HL-60 (cell line): Measurements from ENCODE around the gene TMEM94.
"Not testable (repeated sequence)": the region's sequence is repeated elsewhere in the genome, so short reads cannot be mapped to it uniquely, and the experiment has no call there.

Experiments
- DNase-seq, 2 experiments: peaks; one replicate each; pipeline ENCODE4 v3.0.0-alpha.2; 2010 to 2020; ENCODE audit warnings: low read depth in 1 of 2, low spot score in 1 of 2
- H3K27ac ChIP-seq: fragments of 250-450 bp; sonication (Bioruptor Pico); replicated peaks from 2 replicates; pipeline ENCODE4 v1.5.1; 2020; ENCODE audit warnings: mild to moderate bottlenecking, moderate library complexity
- H3K27me3 ChIP-seq: fragments of 250-450 bp; sonication (Bioruptor Pico); 2 replicates; pipeline ENCODE4 v1.5.1; 2021; ENCODE audit warnings: mild to moderate bottlenecking, moderate library complexity; ENCODE audit not compliant: insufficient read depth, poor library complexity, severe bottlenecking
- H3K4me3 ChIP-seq: replicated peaks from 2 replicates; pipeline ENCODE4 v1.5.1; 2011; ENCODE audit warnings: mild to moderate bottlenecking, control low read depth, low read length; ENCODE audit not compliant: insufficient read depth
- CTCF ChIP-seq: IDR thresholded peaks from one replicate; pipeline ENCODE4 v1.5.1; 2011; ENCODE audit warnings: low read length, control low read depth, inconsistent platforms; ENCODE audit not compliant: insufficient read depth
- GABPA ChIP-seq: IDR thresholded peaks from 2 replicates; pipeline ENCODE4 v1.6.1; 2012; ENCODE audit warnings: low read depth
- POLR2AphosphoS5 ChIP-seq: IDR thresholded peaks from 2 replicates; pipeline ENCODE4 v1.6.1; 2012; ENCODE audit warnings: low read depth
- REST ChIP-seq: IDR thresholded peaks from 2 replicates; pipeline ENCODE4 v1.6.1; 2012; ENCODE audit warnings: low read depth; ENCODE audit not compliant: insufficient replicate concordance
- SPI1 ChIP-seq: IDR thresholded peaks from 2 replicates; pipeline ENCODE4 v1.6.1; 2012; ENCODE audit warnings: low read depth, mild to moderate bottlenecking, borderline replicate concordance

TMEM94 gene

GRCh38 chr17:75430159-75430974, 26.1 kb upstream of the TMEM94 start:
- Histone ChIP-seq H3K27ac (no peak overlapping the region), H3K27me3 (no peaks in the 10 kb centered on the region), H3K4me3 (no peak overlapping the region)
- DNase-seq, result no peak
- no peak for TF ChIP-seq SPI1
- no peak for TF ChIP-seq POLR2AphosphoS5
- TF ChIP-seq GABPA, result no peak
- TF ChIP-seq CTCF, result no peak
- no peak for TF ChIP-seq REST

DNA sequence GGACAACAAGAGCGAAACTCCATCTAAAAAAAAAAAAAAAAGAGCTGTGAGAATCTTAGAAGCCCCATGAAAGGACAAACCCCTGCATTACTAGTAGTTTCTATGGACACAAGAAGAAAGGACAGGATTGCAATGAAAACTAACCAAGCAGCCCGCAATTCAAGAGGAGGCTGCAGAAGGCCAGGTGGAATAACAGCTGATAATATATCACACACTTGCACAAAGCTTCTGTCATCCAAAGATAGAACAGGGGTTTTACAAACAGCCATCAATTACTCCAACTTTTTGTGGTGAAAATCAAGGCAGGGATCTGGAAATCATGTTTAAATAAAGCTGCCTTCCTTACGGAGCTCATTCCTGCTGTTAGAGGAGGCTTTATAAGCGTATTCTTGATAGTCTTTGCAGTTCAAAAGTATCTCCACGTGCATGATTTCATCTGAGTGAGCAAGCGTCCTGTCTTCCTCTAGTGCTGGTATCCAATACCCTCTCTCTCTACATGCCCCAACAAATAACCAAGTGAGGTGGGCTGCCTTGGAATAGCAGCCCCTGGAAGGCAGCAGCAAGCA, 23.1 kb upstream of the TMEM94 start:
- Histone ChIP-seq H3K4me3 (no peak overlapping the region), H3K27ac (no peak overlapping the region), H3K27me3 (no peaks in the 10 kb centered on the region)
- DNase-seq, result no peak
- TF ChIP-seq SPI1 (no peak), CTCF (no peak), REST (no peak), GABPA (no peak), POLR2AphosphoS5 (no peak)

GRCh38 chr17:75434433-75434832, 22.0 kb upstream of the TMEM94 start:
- not testable (repeated sequence) for H3K27me3 ChIP-seq, H3K27ac ChIP-seq, DNase-seq, H3K4me3 ChIP-seq

GRCh38 chr17:75437404-75437803, 19.0 kb upstream of the TMEM94 start:
- not testable (repeated sequence) for H3K27me3 ChIP-seq, H3K27ac ChIP-seq, DNase-seq, H3K4me3 ChIP-seq

DNA sequence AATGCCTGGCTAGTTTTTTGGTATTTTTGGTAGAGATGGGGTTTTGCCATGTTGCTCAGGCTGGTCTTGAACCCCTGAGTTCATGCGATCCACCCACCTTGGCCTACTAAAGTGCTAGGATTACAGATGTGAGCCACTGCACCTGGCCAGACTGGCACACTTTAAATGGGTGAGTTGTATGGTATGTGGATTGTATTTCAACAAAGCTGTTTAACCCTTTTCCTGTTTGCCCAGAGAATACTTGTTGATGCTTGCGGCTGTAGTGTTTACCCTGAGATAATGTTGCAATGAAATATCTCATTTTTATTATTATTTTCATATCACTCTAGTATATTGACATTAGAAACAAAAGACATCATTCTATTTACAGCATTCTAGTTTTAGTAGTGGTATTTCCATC, 17.1 kb upstream of the TMEM94 start:
- TF ChIP-seq CTCF (no peak), SPI1 (no peak), POLR2AphosphoS5 (no peak), GABPA (no peak), REST (no peak)
- H3K27me3 ChIP-seq, result no peaks in the 10 kb centered on the region
- H3K4me3 ChIP-seq, result no peak overlapping the region
- no peak overlapping the region for H3K27ac ChIP-seq
- no peak for DNase-seq
